Measurements from ENCODE around the gene TRPM3.

The TRPM3 gene

GRCh38 chr9:70945301-70945700, 176.1 kb downstream of the TRPM3 start:
- no peaks in the 10 kb centered on the region for H3K4me1 Mint-ChIP-seq
- no peaks in the 10 kb centered on the region for H3K27me3 Mint-ChIP-seq (ENCODE audit: low read depth, poor library complexity)
- H3K4me3 Mint-ChIP-seq = no peak overlapping the region
- no peak overlapping the region for H3K27ac Mint-ChIP-seq
- TF ChIP-seq CTCF (IDR thresholded peaks at IDR 0.05) = no peak
- no peaks in the 10 kb centered on the region for H3K36me3 Mint-ChIP-seq (ENCODE audit: low read depth)
- DNase-seq = no peak
- no peaks in the 10 kb centered on the region for H3K9me3 Mint-ChIP-seq

- no peaks in the 10 kb centered on the region for H3K9me3 Mint-ChIP-seq
- H3K4me3 Mint-ChIP-seq = no peak overlapping the region
- no peaks in the 10 kb centered on the region for H3K4me1 Mint-ChIP-seq
- DNase-seq = no peak
- H3K36me3 Mint-ChIP-seq (ENCODE audit: low read depth) = no peaks in the 10 kb centered on the region
- no peak for TF ChIP-seq CTCF (IDR thresholded peaks at IDR 0.05)
- no peak overlapping the region for H3K27ac Mint-ChIP-seq
- no peaks in the 10 kb centered on the region for H3K27me3 Mint-ChIP-seq (ENCODE audit: low read depth, poor library complexity)
Observed at GRCh38 chr9:70941191-70941590, 180.2 kb downstream of the TRPM3 start.

DNA sequence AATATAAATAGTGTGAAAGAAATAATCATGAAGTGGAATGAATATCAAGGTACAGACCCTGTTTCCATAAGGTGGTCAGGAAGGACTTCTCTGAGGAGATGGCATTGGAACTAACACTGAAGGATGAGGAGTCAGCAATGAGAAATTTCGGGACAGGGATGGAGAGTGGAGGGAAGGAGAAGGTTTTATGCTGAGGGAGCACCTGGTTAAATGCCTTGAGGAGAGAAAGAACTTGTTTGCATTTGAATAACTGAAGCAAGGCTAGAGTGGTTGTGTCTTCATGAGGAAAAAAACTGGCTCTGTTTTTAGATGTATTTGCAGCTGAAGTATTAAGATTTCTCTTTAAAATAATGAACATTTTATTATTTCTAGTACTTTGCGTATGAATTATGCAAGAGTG, 180.8 kb downstream of the TRPM3 start:
- no peak overlapping the region for H3K4me3 Mint-ChIP-seq
- DNase-seq = no peak
- no peaks in the 10 kb centered on the region for H3K4me1 Mint-ChIP-seq
- H3K27ac Mint-ChIP-seq = no peak overlapping the region
- H3K36me3 Mint-ChIP-seq (ENCODE audit: low read depth) = no peaks in the 10 kb centered on the region
- no peaks in the 10 kb centered on the region for H3K27me3 Mint-ChIP-seq (ENCODE audit: low read depth, poor library complexity)
- no peak for TF ChIP-seq CTCF (IDR thresholded peaks at IDR 0.05)
- no peaks in the 10 kb centered on the region for H3K9me3 Mint-ChIP-seq

- Mint-ChIP-seq H3K9me3 (no peaks in the 10 kb centered on the region), H3K27ac (no peak overlapping the region)
- no peak for TF ChIP-seq CTCF (IDR thresholded peaks at IDR 0.05)
Observed at GRCh38 chr9:70936536-70936935, 184.9 kb downstream of the TRPM3 start.

GRCh38 chr9:70935856-70936255, 185.6 kb downstream of the TRPM3 start:
- no peak for DNase-seq
- no peak for TF ChIP-seq CTCF (IDR thresholded peaks at IDR 0.05)
- Mint-ChIP-seq H3K9me3 (no peaks in the 10 kb centered on the region), H3K27ac (no peak overlapping the region), H3K27me3 (ENCODE audit: low read depth, poor library complexity) (no peaks in the 10 kb centered on the region), H3K36me3 (ENCODE audit: low read depth) (no peaks in the 10 kb centered on the region), H3K4me3 (no peak overlapping the region), H3K4me1 (no peaks in the 10 kb centered on the region)

More at GRCh38 chr9:70936536-70936935, 184.9 kb downstream of the TRPM3 start:
- Mint-ChIP-seq H3K4me1 (no peaks in the 10 kb centered on the region), H3K4me3 (no peak overlapping the region), H3K36me3 (ENCODE audit: low read depth) (no peaks in the 10 kb centered on the region), H3K27me3 (ENCODE audit: low read depth, poor library complexity) (no peaks in the 10 kb centered on the region)
- DNase-seq = no peak

- H3K36me3 Mint-ChIP-seq (ENCODE audit: low read depth) = no peaks in the 10 kb centered on the region
Observed at GRCh38 chr9:70934642-70935041, 186.8 kb downstream of the TRPM3 start.

More at GRCh38 chr9:70934642-70935041, 186.8 kb downstream of the TRPM3 start:
- Mint-ChIP-seq H3K27ac (no peak overlapping the region), H3K4me1 (no peaks in the 10 kb centered on the region), H3K4me3 (no peak overlapping the region), H3K9me3 (no peaks in the 10 kb centered on the region), H3K27me3 (ENCODE audit: low read depth, poor library complexity) (no peaks in the 10 kb centered on the region)
- TF ChIP-seq CTCF (IDR thresholded peaks at IDR 0.05) = no peak
- DNase-seq = no peak

Data from nephron progenitor cell (in vitro differentiated cells).